OCI-LY3 (cell line): ENCODE results near the gene TAS2R43.
"Not testable (repeated sequence)": the region's sequence is repeated elsewhere in the genome, so short reads cannot be mapped to it uniquely, and the experiment has no call there.

Source experiments
- H2AFZ ChIP-seq: fragments of 200-600, 300-600 bp; shearing (Covaris generic); 2 replicates; pipeline ENCODE4 v1.6.0; 2014; ENCODE audit warnings: antibody characterized with exemption, low read depth, low read length
- H3K27ac ChIP-seq: fragments of 200-600, 300-600 bp; sonication (generic); 2 replicates; pipeline ENCODE4 v1.5.1; 2014; ENCODE audit warnings: mild to moderate bottlenecking, low read length, moderate library complexity, mixed read lengths
- H3K27me3 ChIP-seq: fragments of 200-600, 300-600 bp; sonication (generic); 2 replicates; pipeline ENCODE4 v1.6.1; 2014; ENCODE audit warnings: low read depth, low read length, mixed read lengths
- H3K36me3 ChIP-seq: fragments of 200-600, 300-600 bp; sonication (generic); replicated peaks from 2 replicates; pipeline ENCODE3; 2014; ENCODE audit warnings: low read depth, low read length, mixed read lengths
- H3K4me1 ChIP-seq: fragments of 300-600, 200-600 bp; sonication (generic); 2 replicates; pipeline ENCODE4 v1.6.1; 2014; ENCODE audit warnings: low read length, mixed read lengths
- H3K4me2 ChIP-seq: fragments of 200-600, 300-600 bp; sonication (generic); 2 replicates; pipeline ENCODE4 v1.6.1; 2014; ENCODE audit warnings: low read length, mixed read lengths
- H3K4me3 ChIP-seq: fragments of 300-600, 200-600 bp; sonication (generic); 2 replicates; pipeline ENCODE4 v1.5.1; 2014; ENCODE audit warnings: antibody characterized with exemption, mild to moderate bottlenecking, low read length, moderate library complexity
- H3K79me2 ChIP-seq: fragments of 300-600, 200-600 bp; shearing (Covaris generic); 2 replicates; pipeline ENCODE4 v1.6.1; 2014; ENCODE audit warnings: mild to moderate bottlenecking, low read length, mixed read lengths
- H3K9ac ChIP-seq: fragments of 300-600, 200-600 bp; shearing (Covaris generic); 2 replicates; pipeline ENCODE4 v1.6.0; 2014; ENCODE audit warnings: mild to moderate bottlenecking, low read length, moderate library complexity
- H3K9me3 ChIP-seq: fragments of 200-600, 300-600 bp; shearing (Covaris generic); 2 replicates; pipeline ENCODE4 v1.6.1; 2014; ENCODE audit warnings: low read length, mixed read lengths; ENCODE audit not compliant: insufficient read depth
- H4K20me1 ChIP-seq: fragments of 200-600, 300-600 bp; sonication (generic); 2 replicates; pipeline ENCODE4 v1.6.1; 2016; ENCODE audit warnings: low read length, mixed read lengths; ENCODE audit not compliant: insufficient read depth
- EZH2phosphoT487 ChIP-seq: fragments of 200-600 bp; shearing (Covaris generic); IDR thresholded peaks from 2 replicates; pipeline ENCODE4 v1.6.1; 2018; ENCODE audit warnings: antibody characterized with exemption, mixed run types, low read depth
- TF ChIP-seq, protein P1 (sequence below): fragments of 200-600, 300-600 bp; sonication (generic); IDR thresholded peaks from 2 replicates; pipeline ENCODE4 v1.5.1; 2014; ENCODE audit warnings: antibody characterized with exemption, low read length, low read depth

TAS2R43 gene

DNA sequence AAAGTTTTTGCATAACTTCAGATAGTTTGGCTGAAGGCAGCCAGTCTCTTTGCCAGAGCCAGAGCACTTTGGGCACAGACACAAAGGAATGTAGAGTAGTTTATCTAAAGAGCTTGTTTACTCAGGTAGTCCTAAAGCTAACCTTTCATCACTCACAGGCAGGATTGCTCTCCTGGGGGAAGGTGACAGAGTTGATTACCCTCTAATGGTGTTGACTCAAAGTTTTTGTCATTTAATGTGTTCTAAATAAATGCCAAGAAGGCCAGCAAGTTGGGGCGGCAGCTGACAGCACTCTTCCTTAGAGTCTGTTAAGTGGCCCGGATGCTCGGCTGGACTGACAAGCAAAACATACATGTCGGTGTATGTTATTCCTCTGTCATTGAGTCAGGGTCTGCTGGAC is 20.7 kb downstream of the TAS2R43 start:
- Histone ChIP-seq H2AFZ (no peak overlapping the region), H3K4me2 (no peak overlapping the region), H3K27ac (no peak overlapping the region), H3K36me3 (no peaks in the 10 kb centered on the region), H3K9ac (no peak overlapping the region), H3K27me3 (no peaks in the 10 kb centered on the region), H4K20me1 (no peaks in the 10 kb centered on the region), H3K4me1 (no peaks in the 10 kb centered on the region), H3K79me2 (no peaks in the 10 kb centered on the region), H3K9me3 (no peaks in the 10 kb centered on the region), H3K4me3 (no peak overlapping the region)
- TF ChIP-seq, protein P1, sequence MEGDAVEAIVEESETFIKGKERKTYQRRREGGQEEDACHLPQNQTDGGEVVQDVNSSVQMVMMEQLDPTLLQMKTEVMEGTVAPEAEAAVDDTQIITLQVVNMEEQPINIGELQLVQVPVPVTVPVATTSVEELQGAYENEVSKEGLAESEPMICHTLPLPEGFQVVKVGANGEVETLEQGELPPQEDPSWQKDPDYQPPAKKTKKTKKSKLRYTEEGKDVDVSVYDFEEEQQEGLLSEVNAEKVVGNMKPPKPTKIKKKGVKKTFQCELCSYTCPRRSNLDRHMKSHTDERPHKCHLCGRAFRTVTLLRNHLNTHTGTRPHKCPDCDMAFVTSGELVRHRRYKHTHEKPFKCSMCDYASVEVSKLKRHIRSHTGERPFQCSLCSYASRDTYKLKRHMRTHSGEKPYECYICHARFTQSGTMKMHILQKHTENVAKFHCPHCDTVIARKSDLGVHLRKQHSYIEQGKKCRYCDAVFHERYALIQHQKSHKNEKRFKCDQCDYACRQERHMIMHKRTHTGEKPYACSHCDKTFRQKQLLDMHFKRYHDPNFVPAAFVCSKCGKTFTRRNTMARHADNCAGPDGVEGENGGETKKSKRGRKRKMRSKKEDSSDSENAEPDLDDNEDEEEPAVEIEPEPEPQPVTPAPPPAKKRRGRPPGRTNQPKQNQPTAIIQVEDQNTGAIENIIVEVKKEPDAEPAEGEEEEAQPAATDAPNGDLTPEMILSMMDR = no peak
- TF ChIP-seq EZH2phosphoT487 = no peak

DNA sequence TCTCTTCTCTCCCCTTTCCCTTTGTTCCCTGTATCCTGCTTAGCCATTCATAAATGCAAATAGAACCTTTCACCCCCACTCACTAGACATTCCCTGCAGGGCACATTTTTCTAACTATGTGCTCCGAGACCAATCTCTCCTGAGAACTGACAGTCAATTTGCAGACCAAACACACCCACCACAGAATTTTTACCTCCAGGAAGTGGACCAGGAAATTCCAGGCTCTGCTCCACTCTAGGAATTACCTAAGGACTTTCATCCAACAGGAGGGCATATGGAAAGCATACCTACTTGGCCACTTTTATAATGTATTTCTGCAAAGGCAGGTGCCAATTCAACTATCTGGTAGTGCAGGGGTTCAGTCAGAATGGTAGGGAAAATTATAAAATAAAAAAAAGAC is 21.1 kb downstream of the TAS2R43 start:
- Histone ChIP-seq H3K27me3 (no peaks in the 10 kb centered on the region), H3K36me3 (no peaks in the 10 kb centered on the region), H3K4me1 (no peaks in the 10 kb centered on the region), H3K9ac (no peak overlapping the region), H3K4me2 (no peak overlapping the region), H3K4me3 (no peak overlapping the region), H4K20me1 (no peaks in the 10 kb centered on the region), H3K9me3 (no peaks in the 10 kb centered on the region), H2AFZ (no peak overlapping the region), H3K79me2 (no peaks in the 10 kb centered on the region), H3K27ac (no peak overlapping the region)
- TF ChIP-seq, protein P1 = no peak
- no peak for TF ChIP-seq EZH2phosphoT487

DNA sequence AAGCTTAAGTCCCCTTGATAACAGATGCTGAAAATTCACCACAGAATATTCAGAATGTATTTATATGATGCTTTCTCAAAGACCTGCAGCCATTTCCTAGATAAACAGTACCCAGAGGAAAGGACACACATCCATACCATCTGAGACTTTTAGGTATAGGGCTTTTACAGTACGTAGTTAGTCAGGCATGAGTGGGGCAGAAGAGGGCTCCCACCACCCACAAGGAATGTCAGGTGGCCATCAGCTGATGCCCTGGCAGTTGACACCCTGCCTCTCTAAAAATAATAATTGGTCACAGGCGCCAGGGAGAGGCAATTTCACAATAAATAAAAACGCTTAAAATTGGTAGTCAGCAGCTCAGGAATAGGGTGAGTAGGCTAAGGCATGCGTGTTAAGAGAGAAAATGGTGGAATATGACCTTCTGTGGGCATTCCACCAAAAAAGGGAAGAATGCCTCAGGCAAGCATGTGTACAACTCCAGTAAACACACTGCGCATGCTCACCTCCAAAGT is 22.2 kb downstream of the TAS2R43 start:
- no peaks in the 10 kb centered on the region for H3K4me1 ChIP-seq
- no peaks in the 10 kb centered on the region for H3K36me3 ChIP-seq
- no peak overlapping the region for H3K27ac ChIP-seq
- H3K9me3 ChIP-seq = no peaks in the 10 kb centered on the region
- H4K20me1 ChIP-seq = no peaks in the 10 kb centered on the region
- TF ChIP-seq, protein P1 = no peak
- TF ChIP-seq EZH2phosphoT487 = no peak
- no peaks in the 10 kb centered on the region for H3K79me2 ChIP-seq
- H2AFZ ChIP-seq = no peak overlapping the region
- no peaks in the 10 kb centered on the region for H3K27me3 ChIP-seq
- H3K4me3 ChIP-seq = no peak overlapping the region
- H3K9ac ChIP-seq = no peak overlapping the region
- H3K4me2 ChIP-seq = no peak overlapping the region

DNA sequence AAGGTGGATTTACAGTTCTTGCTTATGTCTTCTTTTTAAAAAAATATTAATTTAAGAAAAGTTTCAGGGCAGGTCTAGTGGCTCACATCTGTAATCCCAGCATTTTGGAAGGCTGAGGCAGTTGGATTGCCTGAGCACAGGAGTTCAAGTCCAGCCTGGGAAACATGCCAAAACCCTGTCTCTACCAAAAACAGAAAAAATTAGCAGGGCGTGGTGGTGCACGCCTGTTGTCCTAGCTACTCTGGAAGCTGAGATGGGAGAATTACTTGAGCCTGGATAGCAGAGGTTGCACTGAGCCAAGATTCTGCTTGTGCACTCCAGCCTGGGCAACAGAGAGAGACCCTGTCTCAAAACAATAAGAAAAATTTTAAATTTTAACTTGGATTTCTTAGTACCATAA is 24.6 kb downstream of the TAS2R43 start:
- Histone ChIP-seq H3K79me2 (no peaks in the 10 kb centered on the region), H3K4me3 (no peak overlapping the region), H3K9ac (no peak overlapping the region), H3K36me3 (no peaks in the 10 kb centered on the region), H3K4me1 (peaks cover 9% of the 10 kb centered on the region), H3K4me2 (no peak overlapping the region), H3K27ac (no peak overlapping the region), H2AFZ (no peak overlapping the region), H3K27me3 (no peaks in the 10 kb centered on the region), H4K20me1 (no peaks in the 10 kb centered on the region), H3K9me3 (no peaks in the 10 kb centered on the region)
- TF ChIP-seq EZH2phosphoT487 = no peak
- TF ChIP-seq, protein P1 = no peak

DNA sequence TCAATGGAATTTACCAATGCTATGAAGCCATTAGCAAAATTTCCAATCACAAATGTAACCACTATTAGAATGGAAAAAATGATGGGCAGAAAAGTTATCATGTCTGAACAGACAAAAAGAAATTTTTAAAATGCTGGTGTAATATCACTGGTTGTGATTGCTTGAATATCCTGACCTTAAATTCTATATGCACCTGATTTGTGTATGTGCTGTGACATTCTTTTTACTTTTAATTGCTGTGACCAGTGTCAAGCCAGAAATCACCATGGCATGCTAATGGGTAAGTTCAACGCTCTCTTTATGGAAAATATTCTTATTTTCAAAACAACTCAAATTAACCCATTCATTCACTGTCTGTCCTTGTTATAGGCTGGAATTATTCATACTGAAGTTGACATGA is 29.9 kb downstream of the TAS2R43 start, which contains the start of gene TAS2R46:
TAS2R46 (minus strand) TSS at position 101 of the 400 bp plus-strand sequence; CDS start at position 101, 0 bp downstream.
- not testable (repeated sequence) for H3K27ac ChIP-seq, H2AFZ ChIP-seq, H3K36me3 ChIP-seq, H4K20me1 ChIP-seq, H3K9ac ChIP-seq, H3K79me2 ChIP-seq, H3K4me1 ChIP-seq, H3K9me3 ChIP-seq, H3K4me3 ChIP-seq, H3K4me2 ChIP-seq, H3K27me3 ChIP-seq
